Measurements from ENCODE around the gene VWA5B1. TPM values are rescaled to one million over a fixed set of nuclear protein-coding genes. Genes with fewer than 3 reads are reported as not detected.

VWA5B1 gene
- total RNA-seq, 2 experiments from 2014 or later = not detected

GRCh38 chr1:20399606-20400180 lies 109.0 kb downstream of the VWA5B1 start:
- no peak for DNase-seq
- H3K4me3 Mint-ChIP-seq = no peak overlapping the region
- no peaks in the 10 kb centered on the region for H3K4me1 Mint-ChIP-seq (ENCODE audit: low read depth)
- CTCF ChIA-PET = no interaction called here
- peaks cover 46% of the 10 kb centered on the region for H3K27me3 Mint-ChIP-seq
- H3K36me3 Mint-ChIP-seq = no peaks in the 10 kb centered on the region
- intact Hi-C loops (cut with micrococcal nuclease) = no loop called here
- H3K27ac Mint-ChIP-seq = no peak overlapping the region
- H3K9me3 Mint-ChIP-seq = peaks cover 10% of the 10 kb centered on the region
- POLR2A ChIA-PET = no interaction called here

- no peaks in the 10 kb centered on the region for H3K36me3 Mint-ChIP-seq
- CTCF ChIA-PET = no interaction called here
Measured at GRCh38 chr1:20400341-20401177, 109.9 kb downstream of the VWA5B1 start.

DNA sequence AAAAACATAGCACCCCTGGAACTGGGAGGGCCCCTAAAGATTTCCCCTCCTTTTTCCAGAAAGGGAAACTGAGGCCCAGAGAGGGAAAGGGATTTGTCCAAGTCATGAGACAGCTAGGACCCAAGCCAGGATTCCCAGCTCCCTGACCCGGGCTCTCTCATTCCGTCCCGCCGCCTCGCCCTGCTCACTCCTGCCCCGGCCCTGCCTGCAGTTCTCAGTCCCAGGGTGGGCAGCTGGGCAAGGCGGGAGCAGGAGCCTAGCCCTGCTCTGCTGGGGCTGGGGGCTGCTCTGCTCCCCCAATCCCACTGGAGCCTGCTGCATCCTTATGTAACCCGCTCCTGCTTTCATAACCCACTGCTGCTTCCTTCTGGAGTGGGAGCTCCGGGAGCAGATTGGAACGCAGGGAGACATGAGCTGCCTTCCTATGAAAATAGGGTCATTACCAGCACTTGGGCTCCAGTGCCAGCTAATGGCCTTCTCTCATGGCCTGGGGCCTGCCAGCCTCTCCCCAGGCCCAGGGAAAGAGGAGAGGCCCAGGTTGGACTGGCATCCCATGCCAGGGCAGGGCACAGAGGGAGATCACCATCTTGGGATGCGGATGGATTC lies 110.8 kb downstream of the VWA5B1 start:
- ChIA-PET CTCF (no interaction called here), POLR2A (no interaction called here)
- Mint-ChIP-seq H3K9me3 (peaks cover under 1% of the 10 kb centered on the region), H3K36me3 (no peaks in the 10 kb centered on the region), H3K4me3 (no peak overlapping the region), H3K27ac (no peak overlapping the region), H3K27me3 (peaks cover 54% of the 10 kb centered on the region), H3K4me1 (ENCODE audit: low read depth) (no peaks in the 10 kb centered on the region)
- intact Hi-C loops (cut with micrococcal nuclease) = no loop called here
- no peak for DNase-seq

More at GRCh38 chr1:20400341-20401177, 109.9 kb downstream of the VWA5B1 start:
- no peak overlapping the region for H3K4me3 Mint-ChIP-seq
- intact Hi-C loops (cut with micrococcal nuclease) = no loop called here
- POLR2A ChIA-PET = no interaction called here
- no peak overlapping the region for H3K27ac Mint-ChIP-seq
- no peaks in the 10 kb centered on the region for H3K4me1 Mint-ChIP-seq (ENCODE audit: low read depth)
- H3K27me3 Mint-ChIP-seq = peaks cover 50% of the 10 kb centered on the region
- H3K9me3 Mint-ChIP-seq = peaks cover 3% of the 10 kb centered on the region
- DNase-seq = no peak

DNA sequence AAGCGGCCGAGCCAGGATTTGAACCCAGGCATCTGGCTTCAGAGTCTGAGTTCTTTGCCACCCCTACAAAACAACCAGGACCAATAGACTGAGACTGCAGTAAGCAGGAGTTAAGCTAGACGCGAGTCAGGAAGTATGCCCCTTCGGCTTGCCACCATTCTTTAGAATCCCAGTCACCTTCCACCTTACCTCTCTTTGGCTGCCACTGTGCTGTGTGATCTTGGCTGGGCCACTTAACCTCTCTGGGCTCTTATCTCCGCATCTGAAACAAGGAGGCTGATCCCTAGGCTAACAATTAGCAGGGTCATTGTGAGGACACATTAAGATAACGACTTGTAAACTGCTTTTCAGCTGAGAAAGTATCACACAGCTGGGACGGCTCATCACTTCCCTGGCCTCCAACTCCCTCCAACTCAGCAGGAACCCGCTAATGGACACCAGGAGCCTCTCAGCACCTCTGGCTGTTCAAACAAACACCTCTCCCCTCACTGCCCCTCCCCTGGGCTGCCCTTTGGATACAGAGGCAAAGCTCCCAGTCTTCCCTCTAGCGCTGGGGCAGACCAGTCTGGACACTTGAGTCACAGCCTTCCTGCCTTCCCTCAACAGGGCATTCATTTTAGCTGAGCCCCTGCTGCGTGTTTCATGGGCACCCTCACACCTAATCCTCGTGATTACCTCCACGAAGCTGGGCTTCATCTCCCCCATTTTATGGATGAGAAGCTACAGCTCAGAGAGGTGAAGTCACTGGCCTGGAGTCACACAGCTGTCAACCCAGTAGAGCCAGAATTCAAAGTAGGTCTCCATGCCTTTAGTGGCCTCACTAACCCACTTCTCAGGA lies 112.1 kb downstream of the VWA5B1 start:
- Mint-ChIP-seq H3K36me3 (no peaks in the 10 kb centered on the region), H3K4me1 (ENCODE audit: low read depth) (no peaks in the 10 kb centered on the region), H3K27me3 (peaks cover 55% of the 10 kb centered on the region), H3K4me3 (no peak overlapping the region), H3K9me3 (no peaks in the 10 kb centered on the region), H3K27ac (no peak overlapping the region)
- intact Hi-C loops (cut with micrococcal nuclease) = no loop called here
- no peak for DNase-seq
- CTCF ChIA-PET = no interaction called here
- POLR2A ChIA-PET = no interaction called here

- intact Hi-C loops (cut with micrococcal nuclease) = no loop called here
- no peak for DNase-seq
- no peaks in the 10 kb centered on the region for H3K4me1 Mint-ChIP-seq (ENCODE audit: low read depth)
- H3K27me3 Mint-ChIP-seq = peaks cover 54% of the 10 kb centered on the region
- H3K36me3 Mint-ChIP-seq = no peaks in the 10 kb centered on the region
- H3K27ac Mint-ChIP-seq = no peak overlapping the region
- H3K4me3 Mint-ChIP-seq = no peak overlapping the region
- ChIA-PET CTCF (no interaction called here), POLR2A (no interaction called here)
- no peaks in the 10 kb centered on the region for H3K9me3 Mint-ChIP-seq
Measured at GRCh38 chr1:20403423-20404145, 112.9 kb downstream of the VWA5B1 start.

DNA sequence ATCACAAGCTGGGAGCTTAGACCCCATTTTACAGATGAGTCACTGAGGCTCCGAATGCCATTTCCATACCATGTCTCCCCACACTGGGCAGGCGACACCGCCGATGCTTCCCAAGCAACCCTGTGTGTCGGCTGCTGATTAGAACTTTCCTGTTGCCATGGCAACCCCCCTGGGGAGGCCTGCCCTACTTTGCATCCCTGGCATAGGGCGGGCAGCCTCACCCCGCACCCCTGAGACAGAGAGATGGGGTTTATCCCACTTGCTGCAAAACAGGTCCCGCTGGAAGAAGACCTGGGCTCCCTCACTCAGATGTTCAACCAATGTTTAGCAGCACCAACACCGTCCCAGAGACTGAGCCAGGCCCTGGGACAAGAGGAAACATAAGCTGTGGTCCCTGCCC lies 113.8 kb downstream of the VWA5B1 start:
- intact Hi-C loops (cut with micrococcal nuclease) = no loop called here
- Mint-ChIP-seq H3K9me3 (no peaks in the 10 kb centered on the region), H3K36me3 (no peaks in the 10 kb centered on the region), H3K27ac (no peak overlapping the region), H3K4me3 (no peak overlapping the region), H3K4me1 (ENCODE audit: low read depth) (no peaks in the 10 kb centered on the region), H3K27me3 (peaks cover 46% of the 10 kb centered on the region)
- DNase-seq = no peak
- ChIA-PET CTCF (no interaction called here), POLR2A (no interaction called here)

Other genes starting within 250 kb of the VWA5B1 start
- gene PLA2G5, start 220.7 kb upstream of the VWA5B1 start, total RNA-seq = not detected
- gene PLA2G2D, start 171.3 kb upstream of the VWA5B1 start, total RNA-seq = under 1 TPM in 1 of 2 experiments, not detected in 1; 0.07 TPM
- not detected for gene PLA2G2F, start 151.6 kb upstream of the VWA5B1 start, total RNA-seq
- under 1 TPM; 0.53 to 0.55 TPM for gene UBXN10, start 104.8 kb upstream of the VWA5B1 start, total RNA-seq
- gene PLA2G2C, start 104.4 kb upstream of the VWA5B1 start, total RNA-seq = under 1 TPM; 0.43 to 0.44 TPM
- gene CAMK2N1, start 195.3 kb downstream of the VWA5B1 start, total RNA-seq = under 1 TPM; 0.81 to 0.87 TPM
- gene MUL1, start 217.3 kb downstream of the VWA5B1 start, total RNA-seq = 10 to 100 TPM; 16.3 to 16.7 TPM